ENCODE measurements around the gene SLC4A2.
A peak's percentile ranks its signal among the peaks of the same experiment; 100 is the strongest.

Gene SLC4A2

GRCh38 chr7:151103973-151104372, 44.6 kb downstream of the SLC4A2 start:
- Histone ChIP-seq H3K4me2 (ENCODE audit: low read length) (no peak overlapping the region), H3K79me2 (ENCODE audit: control insufficient read depth, insufficient read depth, low read length) (peaks cover 2% of the 10 kb centered on the region), H3K9ac (ENCODE audit: low read length) (no peak overlapping the region), H2BK15ac (replicated peaks; ENCODE audit: low read depth) (no peak overlapping the region), H2BK120ac (ENCODE audit: low read depth, low read length) (no peak overlapping the region), H3K27me3 (ENCODE audit: insufficient read depth, low read length, poor library complexity) (no peaks in the 10 kb centered on the region), H3K36me3 (ENCODE audit: control insufficient read depth, insufficient read depth, low read length) (no peaks in the 10 kb centered on the region), H3K27ac (ENCODE audit: low read depth, low read length) (no peak overlapping the region), H4K8ac (ENCODE audit: low read depth, low read length) (no peak overlapping the region), H3K56ac (ENCODE audit: low read length) (no peak overlapping the region), H3K23ac (ENCODE audit: low read length) (no peak overlapping the region), H2AK5ac (ENCODE audit: low read length) (no peak overlapping the region), H2BK5ac (ENCODE audit: low read length) (no peak overlapping the region), H3K4ac (ENCODE audit: low read depth, low read length) (no peak overlapping the region), H3K18ac (ENCODE audit: low read length) (no peak overlapping the region), H3K4me3 (ENCODE audit: low read length) (no peak overlapping the region), H4K5ac (ENCODE audit: low read length) (no peak overlapping the region), H3K79me1 (ENCODE audit: low read length) (peaks cover 6% of the 10 kb centered on the region), H3K4me1 (ENCODE audit: control insufficient read depth, low read depth, low read length) (peaks cover 3% of the 10 kb centered on the region)
- no peak for DNase-seq
- WGBS (ENCODE audit: extremely low coverage, insufficient coverage, low lambda C conversion rate): no CpG with 5 or more reads among the region's 12 CpGs

GRCh38 chr7:151104411-151105235, 45.2 kb downstream of the SLC4A2 start:
- Histone ChIP-seq H4K8ac (ENCODE audit: low read depth, low read length) (no peak overlapping the region), H3K18ac (ENCODE audit: low read length) (no peak overlapping the region), H3K4me1 (ENCODE audit: control insufficient read depth, low read depth, low read length) (peaks cover 3% of the 10 kb centered on the region), H3K79me1 (ENCODE audit: low read length) (peaks cover 4% of the 10 kb centered on the region), H3K27ac (ENCODE audit: low read depth, low read length) (no peak overlapping the region), H3K27me3 (ENCODE audit: insufficient read depth, low read length, poor library complexity) (no peaks in the 10 kb centered on the region), H3K23ac (ENCODE audit: low read length) (no peak overlapping the region), H3K9ac (ENCODE audit: low read length) (no peak overlapping the region), H2BK5ac (ENCODE audit: low read length) (no peak overlapping the region), H3K79me2 (ENCODE audit: control insufficient read depth, insufficient read depth, low read length) (peaks cover 2% of the 10 kb centered on the region), H2BK120ac (ENCODE audit: low read depth, low read length) (no peak overlapping the region), H3K4me2 (ENCODE audit: low read length) (no peak overlapping the region), H3K4me3 (ENCODE audit: low read length) (no peak overlapping the region), H3K56ac (ENCODE audit: low read length) (peak overlapping the region; percentile 56), H4K5ac (ENCODE audit: low read length) (no peak overlapping the region), H3K4ac (ENCODE audit: low read depth, low read length) (no peak overlapping the region), H2AK5ac (ENCODE audit: low read length) (no peak overlapping the region), H2BK15ac (replicated peaks; ENCODE audit: low read depth) (no peak overlapping the region), H3K36me3 (ENCODE audit: control insufficient read depth, insufficient read depth, low read length) (no peaks in the 10 kb centered on the region)
- WGBS (ENCODE audit: extremely low coverage, insufficient coverage, low lambda C conversion rate): no CpG with 5 or more reads among the region's 23 CpGs
- peak; percentile 43 for DNase-seq

DNA sequence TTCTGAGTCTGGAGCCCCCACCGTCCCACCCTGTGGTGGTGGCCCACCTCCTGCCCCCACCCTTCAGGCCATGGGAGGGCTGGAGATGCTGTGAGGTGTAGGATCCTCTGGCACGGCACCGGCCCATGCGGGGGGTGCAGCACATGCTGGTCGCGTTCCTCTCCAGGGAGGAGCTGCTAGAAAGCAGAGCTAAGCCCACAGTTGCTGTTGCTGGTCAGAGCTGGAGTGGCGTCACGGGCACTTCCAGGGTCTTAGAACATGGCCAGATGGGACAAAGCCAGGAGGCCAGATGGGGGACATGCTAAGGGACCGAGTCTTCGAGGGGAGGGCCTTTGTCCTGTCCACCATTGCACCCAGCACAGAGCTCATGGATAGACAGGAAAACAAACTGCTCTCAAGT, 48.5 kb downstream of the SLC4A2 start:
- WGBS (ENCODE audit: extremely low coverage, insufficient coverage, low lambda C conversion rate): no CpG with 5 or more reads among the region's 10 CpGs
- Histone ChIP-seq H3K9ac (ENCODE audit: low read length) (no peak overlapping the region), H3K4me2 (ENCODE audit: low read length) (no peak overlapping the region), H2BK15ac (replicated peaks; ENCODE audit: low read depth) (no peak overlapping the region), H3K27ac (ENCODE audit: low read depth, low read length) (no peak overlapping the region), H3K79me2 (ENCODE audit: control insufficient read depth, insufficient read depth, low read length) (no peaks in the 10 kb centered on the region), H3K36me3 (ENCODE audit: control insufficient read depth, insufficient read depth, low read length) (no peaks in the 10 kb centered on the region), H3K4me3 (ENCODE audit: low read length) (no peak overlapping the region), H4K5ac (ENCODE audit: low read length) (no peak overlapping the region), H2BK120ac (ENCODE audit: low read depth, low read length) (no peak overlapping the region), H4K8ac (ENCODE audit: low read depth, low read length) (no peak overlapping the region), H3K4me1 (ENCODE audit: control insufficient read depth, low read depth, low read length) (peaks cover 3% of the 10 kb centered on the region), H3K4ac (ENCODE audit: low read depth, low read length) (no peak overlapping the region), H3K27me3 (ENCODE audit: insufficient read depth, low read length, poor library complexity) (no peaks in the 10 kb centered on the region), H2BK5ac (ENCODE audit: low read length) (no peak overlapping the region), H3K23ac (ENCODE audit: low read length) (no peak overlapping the region), H3K79me1 (ENCODE audit: low read length) (peaks cover 1% of the 10 kb centered on the region), H3K18ac (ENCODE audit: low read length) (no peak overlapping the region), H2AK5ac (ENCODE audit: low read length) (no peak overlapping the region), H3K56ac (ENCODE audit: low read length) (no peak overlapping the region)
- no peak for DNase-seq

- H2BK15ac ChIP-seq (replicated peaks; ENCODE audit: low read depth): no peak overlapping the region
These were observed 50.0 kb downstream of the SLC4A2 start for GRCh38 chr7:151109094-151110048.

GRCh38 chr7:151110236-151110940, 51.0 kb downstream of the SLC4A2 start:
- Histone ChIP-seq H2AK5ac (ENCODE audit: low read length) (no peak overlapping the region), H3K4me3 (ENCODE audit: low read length) (no peak overlapping the region), H2BK15ac (replicated peaks; ENCODE audit: low read depth) (no peak overlapping the region), H3K4me2 (ENCODE audit: low read length) (no peak overlapping the region), H3K9ac (ENCODE audit: low read length) (no peak overlapping the region), H3K27ac (ENCODE audit: low read depth, low read length) (no peak overlapping the region), H4K5ac (ENCODE audit: low read length) (no peak overlapping the region), H3K56ac (ENCODE audit: low read length) (peak overlapping the region; percentile 60), H4K8ac (ENCODE audit: low read depth, low read length) (no peak overlapping the region), H3K4me1 (ENCODE audit: control insufficient read depth, low read depth, low read length) (peaks cover 9% of the 10 kb centered on the region), H3K23ac (ENCODE audit: low read length) (no peak overlapping the region), H2BK120ac (ENCODE audit: low read depth, low read length) (no peak overlapping the region), H2BK5ac (ENCODE audit: low read length) (no peak overlapping the region), H3K36me3 (ENCODE audit: control insufficient read depth, insufficient read depth, low read length) (no peaks in the 10 kb centered on the region), H3K4ac (ENCODE audit: low read depth, low read length) (no peak overlapping the region), H3K79me1 (ENCODE audit: low read length) (peaks cover 4% of the 10 kb centered on the region), H3K79me2 (ENCODE audit: control insufficient read depth, insufficient read depth, low read length) (no peaks in the 10 kb centered on the region), H3K27me3 (ENCODE audit: insufficient read depth, low read length, poor library complexity) (no peaks in the 10 kb centered on the region), H3K18ac (ENCODE audit: low read length) (no peak overlapping the region)
- no CpG with 5 or more reads among the region's 11 CpGs for WGBS (ENCODE audit: extremely low coverage, insufficient coverage, low lambda C conversion rate)
- DNase-seq: no peak

More at GRCh38 chr7:151109094-151110048, 50.0 kb downstream of the SLC4A2 start:
- Histone ChIP-seq H2BK120ac (ENCODE audit: low read depth, low read length) (no peak overlapping the region), H3K9ac (ENCODE audit: low read length) (no peak overlapping the region), H3K56ac (ENCODE audit: low read length) (no peak overlapping the region), H3K79me1 (ENCODE audit: low read length) (peaks cover 4% of the 10 kb centered on the region), H3K4me2 (ENCODE audit: low read length) (no peak overlapping the region), H3K4me1 (ENCODE audit: control insufficient read depth, low read depth, low read length) (peaks cover 10% of the 10 kb centered on the region), H3K4ac (ENCODE audit: low read depth, low read length) (no peak overlapping the region), H3K4me3 (ENCODE audit: low read length) (no peak overlapping the region), H3K23ac (ENCODE audit: low read length) (no peak overlapping the region), H2BK5ac (ENCODE audit: low read length) (no peak overlapping the region), H2AK5ac (ENCODE audit: low read length) (no peak overlapping the region), H4K5ac (ENCODE audit: low read length) (no peak overlapping the region), H3K27me3 (ENCODE audit: insufficient read depth, low read length, poor library complexity) (no peaks in the 10 kb centered on the region), H4K8ac (ENCODE audit: low read depth, low read length) (no peak overlapping the region), H3K79me2 (ENCODE audit: control insufficient read depth, insufficient read depth, low read length) (no peaks in the 10 kb centered on the region), H3K18ac (ENCODE audit: low read length) (no peak overlapping the region), H3K27ac (ENCODE audit: low read depth, low read length) (no peak overlapping the region), H3K36me3 (ENCODE audit: control insufficient read depth, insufficient read depth, low read length) (no peaks in the 10 kb centered on the region)
- WGBS (ENCODE audit: extremely low coverage, insufficient coverage, low lambda C conversion rate): no CpG with 5 or more reads among the region's 15 CpGs
- DNase-seq: peak; percentile 47
